EH (cell line): ENCODE data around the gene ZNF609.

ENCODE experiments used
- DNase-seq: peaks from one replicate; pipeline ENCODE4 v3.0.0-alpha.2; 2015; ENCODE audit warnings: low read depth

Gene ZNF609

GRCh38 chr15:64460206-64460723, at the start of gene ZNF609:
TSS of gene ZNF609 (plus strand) at chr15:64460578. CDS start at chr15:64499420, 38,842 bp downstream.
- DNase-seq: peak; percentile 94

DNA sequence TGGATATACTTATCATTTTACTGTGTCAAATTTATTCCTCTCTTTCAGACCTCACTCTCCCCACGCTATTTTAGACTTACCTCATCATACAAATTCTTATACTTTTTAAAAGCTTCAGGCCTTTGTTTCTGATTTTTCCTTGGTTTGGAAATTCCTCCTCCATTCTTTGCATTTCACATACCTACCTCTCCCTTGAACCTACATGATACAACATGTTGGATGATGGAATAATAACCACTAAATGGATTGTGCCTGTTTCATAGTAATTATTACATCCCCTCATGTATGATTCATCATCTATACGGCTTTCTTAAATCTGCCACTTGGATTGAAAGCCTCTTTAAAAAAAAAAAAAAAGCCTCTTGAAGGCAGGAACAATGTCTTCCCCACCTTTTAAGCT, 48.2 kb upstream of the ZNF609 start:
- no peak for DNase-seq

DNA sequence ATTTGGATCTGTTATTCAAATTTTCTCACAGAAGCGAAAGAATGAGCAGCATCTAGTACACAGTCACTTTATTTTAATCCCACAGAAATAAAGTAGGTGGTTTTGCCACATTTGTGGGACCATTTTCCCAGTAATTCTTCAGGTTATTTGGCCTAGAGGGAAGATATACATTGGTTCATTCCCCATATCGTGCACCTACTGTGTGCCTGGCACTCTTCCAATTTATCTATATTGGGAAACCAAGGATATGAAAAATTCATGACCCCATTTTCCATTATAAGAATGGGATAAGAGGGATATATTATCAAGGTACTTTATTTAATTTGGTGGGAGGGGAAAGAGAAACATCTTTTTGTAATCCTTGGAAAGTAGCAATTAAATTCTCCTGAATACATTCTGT, 37.7 kb upstream of the ZNF609 start:
- DNase-seq: no peak

DNA sequence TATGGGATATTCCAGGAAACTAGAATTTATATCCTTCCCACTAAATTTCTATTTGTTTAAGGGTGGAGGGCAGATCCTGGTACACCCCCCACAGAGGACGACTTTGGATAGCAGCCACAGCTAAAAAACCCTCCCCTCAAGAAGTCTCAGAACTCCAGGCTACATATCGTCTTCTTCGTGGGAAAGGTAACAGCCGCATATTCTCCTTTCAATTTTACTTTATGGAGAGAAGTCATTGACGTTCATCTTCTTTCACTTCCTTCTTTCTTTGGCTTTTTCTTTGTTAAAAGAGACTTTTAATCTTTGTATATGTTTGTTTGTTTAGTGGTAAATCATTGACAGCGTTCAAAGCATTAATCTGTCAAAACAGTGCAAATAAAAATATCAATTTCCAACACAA, 36.4 kb upstream of the ZNF609 start:
- no peak for DNase-seq

GRCh38 chr15:64425221-64425620, 35.2 kb upstream of the ZNF609 start:
- no peak for DNase-seq

DNA sequence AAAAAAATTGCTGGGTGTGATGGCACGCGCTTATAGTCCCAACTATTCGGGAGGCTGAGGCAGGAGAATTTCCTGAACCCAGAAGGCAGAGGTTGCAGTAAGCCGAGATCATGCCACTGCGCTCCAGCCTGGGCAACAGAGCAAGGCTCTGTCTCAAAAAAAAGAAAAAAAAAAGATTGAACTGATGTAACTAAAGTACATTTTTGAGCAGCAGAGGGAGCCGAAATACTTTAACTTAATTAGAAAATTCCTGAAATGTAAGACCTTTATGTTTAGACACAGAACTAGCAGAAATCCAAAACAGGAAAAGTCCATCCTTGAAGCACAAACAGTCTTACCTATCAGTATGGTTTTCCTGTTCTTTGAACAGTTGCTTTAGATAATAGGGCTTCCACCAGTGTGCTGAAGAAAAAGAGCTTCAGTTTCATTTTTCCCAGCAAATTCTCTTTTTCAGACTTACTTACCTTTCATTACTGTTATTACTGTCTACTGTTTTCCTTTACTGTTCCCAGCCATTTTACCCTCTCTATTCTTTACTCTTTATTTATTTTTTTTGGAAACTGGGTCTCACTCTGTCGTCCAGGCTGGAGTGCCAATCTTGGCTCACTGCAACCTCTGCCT, 33.4 kb upstream of the ZNF609 start:
- DNase-seq: peak; percentile 58

DNA sequence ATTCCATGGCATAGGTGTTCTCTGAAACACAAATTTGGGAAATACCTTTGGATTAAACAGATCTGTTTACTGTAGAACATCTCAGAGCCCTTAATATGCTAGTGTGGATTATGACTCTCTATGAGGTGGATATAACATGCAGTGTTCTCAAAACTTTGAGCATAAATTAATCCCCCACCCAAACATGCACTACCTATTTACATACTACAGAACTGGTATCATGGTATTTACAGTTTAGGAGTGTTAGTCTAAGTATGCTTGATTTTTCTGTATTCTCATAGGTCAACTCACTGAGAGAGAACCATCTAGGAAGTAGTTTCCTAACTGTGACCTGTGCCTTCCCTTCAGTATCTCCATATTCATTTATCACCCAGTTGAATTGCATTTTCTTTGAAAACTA, 30.9 kb upstream of the ZNF609 start:
- no peak for DNase-seq

DNA sequence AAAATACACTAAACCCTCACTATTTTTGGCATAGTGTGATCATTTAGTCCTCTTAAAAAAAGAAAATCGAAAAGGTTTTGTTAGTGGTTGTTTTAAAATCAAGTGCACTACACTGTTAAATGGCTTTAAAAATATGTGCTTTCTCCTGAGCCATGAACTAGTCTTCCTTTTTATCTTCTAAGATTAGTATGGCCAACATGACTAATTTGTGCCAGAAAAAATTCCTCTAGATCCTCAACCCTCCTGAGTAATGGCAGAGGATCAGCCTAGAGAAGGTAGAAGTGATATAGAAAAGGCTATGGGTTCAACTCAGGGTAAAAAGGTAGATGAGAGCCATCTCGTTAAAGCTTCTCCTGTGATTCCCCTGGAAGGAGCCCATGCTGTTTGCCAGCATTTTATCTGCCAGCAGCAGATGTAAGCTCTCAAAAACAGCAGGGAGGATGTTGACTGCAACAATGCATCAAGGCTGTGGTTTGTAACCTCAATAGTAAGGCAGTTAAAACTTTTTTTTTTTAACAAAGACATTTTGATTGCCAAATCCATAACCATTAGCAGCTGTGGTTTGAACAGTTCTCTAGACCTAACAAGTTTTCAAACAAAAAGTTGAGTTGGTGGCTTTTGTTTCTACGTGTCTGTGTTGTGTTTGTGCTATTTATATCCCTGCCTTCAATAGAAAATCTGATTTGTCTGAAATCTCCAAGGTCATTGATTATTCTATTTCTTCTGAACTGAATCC, 30.2 kb upstream of the ZNF609 start:
- DNase-seq: peak; percentile 87

GRCh38 chr15:64437982-64438381, 22.4 kb upstream of the ZNF609 start:
- no peak for DNase-seq

DNA sequence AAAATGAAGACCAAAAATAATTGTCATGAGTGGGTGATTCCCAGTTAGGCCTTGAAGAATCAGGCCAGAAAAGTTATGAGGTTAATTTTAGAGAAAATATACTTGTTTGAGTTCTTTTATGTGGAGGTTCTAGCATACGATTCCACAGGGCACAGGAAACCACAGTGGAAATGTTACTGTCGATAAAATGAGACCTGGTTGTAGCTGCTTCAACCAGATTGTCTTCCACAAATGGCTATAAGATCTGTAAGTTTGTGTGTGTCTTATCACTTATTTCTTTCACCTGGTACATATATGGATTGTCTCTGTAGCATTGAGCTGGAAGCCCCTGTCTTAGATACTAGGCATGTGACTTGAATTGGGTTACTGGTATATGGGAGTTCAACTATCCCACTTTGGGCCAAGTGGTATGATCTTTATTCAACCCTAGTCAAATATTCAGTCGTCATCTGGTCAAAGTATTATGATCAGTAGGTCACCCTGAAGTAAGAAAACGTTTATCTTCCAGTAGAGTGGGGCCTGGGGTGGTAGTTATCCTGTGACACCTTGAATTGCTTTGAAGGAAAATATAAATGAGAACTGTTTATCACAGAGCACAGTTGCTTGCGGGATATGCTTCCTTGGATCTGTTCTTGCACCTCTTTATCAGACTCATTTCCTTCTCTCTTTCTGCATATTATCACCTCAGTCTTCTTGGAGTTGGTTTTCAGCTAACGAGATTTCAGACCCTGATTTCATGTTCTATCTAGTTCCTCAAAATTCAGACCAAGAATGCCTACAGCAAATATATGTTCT, 21.5 kb upstream of the ZNF609 start:
- DNase-seq: no peak

DNA sequence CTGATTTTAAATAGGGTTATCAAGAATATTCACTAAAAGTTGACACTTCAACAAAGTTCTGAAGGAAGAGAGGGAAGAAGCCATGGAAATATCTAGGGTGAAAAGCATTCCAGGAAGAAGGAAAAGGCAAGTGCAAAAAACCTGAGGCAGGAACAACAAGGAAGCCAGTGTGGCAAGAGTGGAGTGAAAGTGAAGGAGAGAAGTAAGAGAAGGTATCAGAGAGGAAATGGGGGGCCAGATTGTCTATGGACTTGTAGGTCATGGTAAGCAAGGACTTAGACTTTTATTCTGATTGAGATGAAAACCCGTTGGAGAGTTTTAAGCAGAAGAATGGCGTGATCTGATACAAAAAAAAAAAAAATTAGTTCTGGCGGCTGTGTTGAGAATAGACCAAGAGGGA, 18.5 kb upstream of the ZNF609 start:
- DNase-seq: no peak

GRCh38 chr15:64443016-64443415, 17.4 kb upstream of the ZNF609 start:
- DNase-seq: no peak

GRCh38 chr15:64443747-64444621, 16.4 kb upstream of the ZNF609 start:
- peak; percentile 84 for DNase-seq

DNA sequence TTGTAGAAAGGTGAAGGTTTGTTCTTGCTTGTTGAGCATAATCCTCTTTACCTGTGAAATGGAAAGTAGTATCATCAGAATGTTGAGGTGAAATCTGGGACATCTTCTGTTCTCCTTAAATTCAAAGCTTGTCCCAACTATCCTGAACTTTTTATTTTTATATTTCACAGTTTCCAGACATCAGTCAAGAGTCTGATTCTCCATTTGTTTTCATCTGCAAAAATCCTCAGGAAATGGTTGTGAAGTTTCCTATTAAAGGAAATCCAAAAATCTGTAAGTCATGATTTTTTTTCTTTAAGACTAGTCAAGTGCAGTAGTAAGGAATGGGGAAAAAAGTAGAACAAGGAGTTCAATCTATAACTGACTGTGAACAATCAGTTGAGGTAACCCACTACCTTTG, 15.5 kb upstream of the ZNF609 start:
- DNase-seq: no peak

DNA sequence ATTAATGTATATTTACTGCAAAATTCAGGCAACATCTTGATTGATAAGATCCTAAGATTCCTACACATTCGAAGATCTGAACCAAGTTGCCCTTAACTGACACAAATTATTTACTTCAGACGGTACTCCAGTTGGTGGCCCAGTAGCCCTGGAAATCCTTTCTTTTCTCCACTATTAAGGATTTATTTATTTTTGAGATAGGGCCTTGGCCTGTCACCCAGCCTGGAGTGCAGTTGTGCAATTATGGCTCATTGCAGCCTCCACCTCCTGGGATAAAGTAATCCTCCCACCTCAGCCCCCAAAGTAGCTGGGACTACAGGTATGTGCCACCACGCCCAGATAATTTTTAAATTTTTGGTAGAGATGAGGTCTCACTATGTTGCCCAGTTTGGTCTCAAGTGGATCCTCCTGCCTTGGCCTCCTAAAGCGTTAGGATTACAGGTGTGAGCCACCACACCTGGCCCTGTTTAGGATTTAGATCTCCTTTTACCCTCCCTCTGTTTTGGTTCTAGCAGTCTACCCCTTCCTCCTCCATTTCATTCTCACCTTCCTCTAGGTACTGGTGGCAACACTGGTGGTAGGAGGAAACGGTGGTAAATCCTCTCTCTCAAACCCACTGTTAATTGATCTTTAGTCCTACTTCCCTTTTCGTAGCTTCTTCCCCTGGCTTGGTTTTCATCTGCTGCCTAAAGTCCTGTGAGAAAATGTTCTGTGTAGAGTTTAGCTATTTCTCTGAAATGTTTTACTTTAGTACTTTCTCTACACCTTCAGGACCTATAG, 12.7 kb upstream of the ZNF609 start:
- no peak for DNase-seq

- no peak for DNase-seq
Measured at GRCh38 chr15:64452988-64453688, 7.2 kb upstream of the ZNF609 start.

GRCh38 chr15:64453689-64454037, 6.7 kb upstream of the ZNF609 start:
- no peak for DNase-seq

DNA sequence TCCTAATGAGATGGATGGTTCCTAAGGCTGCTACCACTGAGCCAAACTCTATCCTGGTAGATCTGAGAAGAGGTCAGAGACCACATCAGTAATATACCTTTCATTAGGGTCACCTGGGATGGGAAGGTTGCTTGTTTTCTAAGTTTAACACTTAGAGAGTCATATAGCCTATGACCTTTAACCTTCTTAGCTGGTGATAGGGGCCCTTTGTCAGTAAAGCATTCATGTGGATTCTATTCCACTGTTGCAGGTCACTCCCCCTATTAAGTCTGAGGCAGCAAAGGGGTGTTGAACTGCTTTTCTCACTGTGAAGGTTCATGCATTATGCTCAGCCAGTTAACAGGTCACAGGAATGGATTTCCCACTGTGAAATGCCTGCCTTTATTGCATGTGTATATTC, 6.1 kb upstream of the ZNF609 start:
- no peak for DNase-seq

DNA sequence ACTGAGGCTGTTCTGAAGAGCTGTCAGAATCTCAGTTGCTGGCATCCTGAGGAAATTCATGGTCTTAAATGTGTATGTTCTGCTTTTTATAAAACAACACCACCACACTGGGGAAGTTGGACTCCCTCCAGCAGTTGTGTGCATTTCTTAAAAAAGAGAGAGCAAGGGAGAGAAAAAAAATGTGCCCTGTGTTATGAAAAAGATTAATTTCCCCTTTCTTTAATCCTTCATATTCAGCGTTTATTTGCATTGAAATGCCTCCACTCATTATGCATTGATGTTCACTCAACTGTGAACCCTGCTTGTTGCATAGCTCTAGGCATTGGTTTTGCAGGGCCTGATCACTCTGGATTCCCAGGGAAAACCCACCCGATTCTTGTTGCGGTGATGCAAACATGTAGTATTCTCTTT, 4.4 kb upstream of the ZNF609 start:
- DNase-seq: no peak

DNA sequence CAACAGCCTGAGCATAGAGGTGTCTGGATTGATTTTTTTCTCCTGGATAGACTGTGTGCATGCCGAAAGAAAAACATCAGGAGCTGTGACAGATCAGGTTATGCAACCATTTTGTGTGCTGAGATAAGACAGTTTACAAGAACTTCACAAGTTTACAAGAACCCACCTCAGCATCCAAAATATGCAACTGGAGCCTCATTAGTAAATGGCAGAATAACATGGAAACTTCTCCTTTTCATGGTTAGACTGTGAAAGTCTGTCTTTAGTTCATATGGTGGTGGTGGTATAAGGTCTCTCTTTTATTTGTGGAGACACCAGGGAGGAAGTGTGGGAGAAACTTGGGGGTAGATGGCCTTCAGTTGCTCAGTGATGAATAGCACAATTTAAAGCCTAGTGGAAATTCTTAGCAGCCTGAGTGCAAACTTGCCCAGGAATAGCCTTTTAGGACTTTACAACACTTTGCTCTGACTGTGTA, 3.7 kb upstream of the ZNF609 start:
- DNase-seq: no peak
